Mesothelial cell of epicardium (in vitro differentiated cells): ENCODE results near the gene ANO2. TPM values are rescaled to one million over a fixed set of nuclear protein-coding genes. Genes with fewer than 3 reads are reported as not detected.

ENCODE experiments used
- DNase-seq, 2 experiments: peaks; one replicate each; pipeline ENCODE4 v3.0.0; 2021; ENCODE audit warnings: low spot score in 2 of 2; ENCODE audit not compliant: unreplicated experiment in 2 of 2
- H3K27ac Mint-ChIP-seq: 2 replicates; pipeline ENCODE4 v1.8.0; 2021; ENCODE audit warnings: mixed read lengths
- H3K27me3 Mint-ChIP-seq: 2 replicates; pipeline ENCODE4 v1.8.0; 2021; ENCODE audit warnings: low read depth, mixed read lengths
- H3K36me3 Mint-ChIP-seq: 2 replicates; pipeline ENCODE4 v1.8.0; 2021; ENCODE audit warnings: mixed read lengths
- H3K4me1 Mint-ChIP-seq: 2 replicates; pipeline ENCODE4 v1.8.0; 2021; ENCODE audit warnings: mixed read lengths
- H3K4me3 Mint-ChIP-seq: 2 replicates; pipeline ENCODE4 v1.8.0; 2021; ENCODE audit warnings: mild to moderate bottlenecking, moderate library complexity, mixed read lengths
- H3K9me3 Mint-ChIP-seq: 2 replicates; pipeline ENCODE4 v1.8.0; 2021; ENCODE audit warnings: mixed read lengths
- total RNA-seq: library from RNA; stranded (reverse); gene quantifications from 3 replicates; pipeline ENCODE4 v1.2.1, GENCODE V29; 2021
- TF ChIP-seq, protein P1 (sequence below): fragments of 200-600 bp; sonication (generic); IDR thresholded peaks from one replicate; pipeline ENCODE4 v1.5.0; 2021; ENCODE audit warnings: antibody characterized with exemption; ENCODE audit not compliant: unreplicated experiment

Gene ANO2
- total RNA-seq, 1 donor from 2014 or later = 6.3 TPM

DNA sequence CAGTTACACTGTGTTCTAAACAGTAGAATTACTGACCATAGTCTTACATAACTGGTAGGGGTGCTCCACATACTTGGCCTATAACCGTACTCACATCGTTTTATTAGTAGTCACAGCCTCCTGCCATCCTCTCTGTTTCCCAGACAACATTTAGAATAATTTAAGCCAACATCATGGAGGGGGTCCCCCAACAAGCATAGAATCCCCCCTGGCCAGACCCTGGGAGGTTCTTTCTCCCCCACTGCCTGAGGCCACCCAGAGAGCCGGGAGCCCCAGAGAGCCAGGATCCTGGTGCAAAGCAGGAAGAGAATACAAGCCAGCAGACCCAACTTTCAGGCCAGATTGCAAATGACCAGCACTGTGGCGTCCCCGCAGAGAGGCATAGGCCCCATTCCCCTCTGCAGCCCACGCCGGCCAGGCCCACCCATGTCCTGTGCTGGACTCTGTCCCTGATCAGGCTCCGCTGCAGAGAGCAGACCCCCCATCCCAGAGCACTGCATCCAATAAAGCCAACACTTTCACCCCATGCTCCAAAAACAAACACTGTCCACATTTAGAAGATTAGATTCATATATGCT, 317.9 kb downstream of the ANO2 start:
- Mint-ChIP-seq H3K4me3 (no peak overlapping the region), H3K36me3 (no peaks in the 10 kb centered on the region), H3K27me3 (peaks cover 13% of the 10 kb centered on the region), H3K27ac (no peak overlapping the region), H3K9me3 (no peaks in the 10 kb centered on the region), H3K4me1 (no peaks in the 10 kb centered on the region)
- no peak for DNase-seq
- TF ChIP-seq, protein P1, sequence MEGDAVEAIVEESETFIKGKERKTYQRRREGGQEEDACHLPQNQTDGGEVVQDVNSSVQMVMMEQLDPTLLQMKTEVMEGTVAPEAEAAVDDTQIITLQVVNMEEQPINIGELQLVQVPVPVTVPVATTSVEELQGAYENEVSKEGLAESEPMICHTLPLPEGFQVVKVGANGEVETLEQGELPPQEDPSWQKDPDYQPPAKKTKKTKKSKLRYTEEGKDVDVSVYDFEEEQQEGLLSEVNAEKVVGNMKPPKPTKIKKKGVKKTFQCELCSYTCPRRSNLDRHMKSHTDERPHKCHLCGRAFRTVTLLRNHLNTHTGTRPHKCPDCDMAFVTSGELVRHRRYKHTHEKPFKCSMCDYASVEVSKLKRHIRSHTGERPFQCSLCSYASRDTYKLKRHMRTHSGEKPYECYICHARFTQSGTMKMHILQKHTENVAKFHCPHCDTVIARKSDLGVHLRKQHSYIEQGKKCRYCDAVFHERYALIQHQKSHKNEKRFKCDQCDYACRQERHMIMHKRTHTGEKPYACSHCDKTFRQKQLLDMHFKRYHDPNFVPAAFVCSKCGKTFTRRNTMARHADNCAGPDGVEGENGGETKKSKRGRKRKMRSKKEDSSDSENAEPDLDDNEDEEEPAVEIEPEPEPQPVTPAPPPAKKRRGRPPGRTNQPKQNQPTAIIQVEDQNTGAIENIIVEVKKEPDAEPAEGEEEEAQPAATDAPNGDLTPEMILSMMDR = no peak

DNA sequence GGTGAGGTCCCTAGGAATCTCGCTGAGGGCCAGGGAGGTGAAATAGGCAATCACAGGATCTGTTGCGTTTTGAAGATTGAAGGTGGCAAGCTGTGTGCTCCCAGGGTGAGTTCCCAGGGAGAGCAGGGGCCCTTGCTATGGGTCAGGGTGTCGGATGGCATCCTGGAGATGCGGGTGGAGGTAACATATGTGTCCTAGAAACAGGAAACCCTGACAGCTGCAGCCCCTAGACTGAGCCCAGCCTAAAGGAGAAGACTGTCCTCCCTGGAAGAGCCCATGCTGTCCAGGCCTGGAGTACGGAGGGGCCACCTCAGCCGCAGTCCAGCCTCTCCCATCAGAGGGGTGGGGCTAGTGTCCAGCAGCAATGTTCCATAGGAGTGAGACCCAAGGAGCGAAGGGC, 318.9 kb downstream of the ANO2 start:
- Mint-ChIP-seq H3K36me3 (no peaks in the 10 kb centered on the region), H3K27me3 (peaks cover 8% of the 10 kb centered on the region), H3K9me3 (no peaks in the 10 kb centered on the region), H3K4me3 (no peak overlapping the region), H3K27ac (no peak overlapping the region), H3K4me1 (no peaks in the 10 kb centered on the region)
- TF ChIP-seq, protein P1 = no peak
- DNase-seq = no peak

DNA sequence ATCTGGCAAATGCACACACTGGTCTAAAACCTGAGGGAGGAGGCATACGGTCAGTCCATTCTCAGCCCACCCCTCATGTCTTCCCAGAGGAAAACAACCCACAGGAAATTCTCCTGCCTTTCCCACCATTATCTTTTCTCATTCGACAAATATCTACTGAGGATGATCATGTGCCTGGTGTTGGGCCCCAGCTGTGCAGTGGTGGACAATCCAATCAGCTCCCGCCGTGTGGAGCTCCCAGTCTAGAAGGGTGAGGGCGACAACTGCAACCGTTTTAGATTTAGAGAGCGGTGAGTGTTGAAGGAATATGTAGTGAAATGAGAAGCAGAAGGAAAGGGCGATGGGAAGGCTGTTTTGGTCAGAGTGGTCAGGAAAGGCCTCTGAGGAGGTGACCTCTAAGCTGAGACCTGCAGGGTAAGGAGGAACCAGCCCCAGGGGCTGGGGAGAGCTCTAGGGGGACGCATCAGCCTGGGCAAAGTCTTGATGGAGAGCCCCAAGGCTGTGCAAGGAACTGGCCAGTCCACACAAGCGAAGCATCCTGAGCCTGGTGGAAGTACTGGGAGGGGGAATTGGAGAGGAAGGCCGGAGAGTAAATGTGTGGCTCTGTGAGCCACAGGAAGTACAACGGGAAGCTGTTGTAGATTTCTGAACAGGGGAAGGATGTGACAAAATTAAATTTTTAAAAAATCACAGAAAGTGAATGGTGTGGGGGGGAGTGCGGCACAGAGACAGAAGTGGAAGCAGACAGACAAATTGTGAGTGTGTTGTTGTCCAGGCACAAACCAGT, 320.4 kb downstream of the ANO2 start:
- DNase-seq = no peak
- Mint-ChIP-seq H3K27ac (no peak overlapping the region), H3K9me3 (no peaks in the 10 kb centered on the region), H3K4me1 (no peaks in the 10 kb centered on the region), H3K36me3 (no peaks in the 10 kb centered on the region), H3K4me3 (no peak overlapping the region), H3K27me3 (peaks cover 8% of the 10 kb centered on the region)
- TF ChIP-seq, protein P1 = no peak

DNA sequence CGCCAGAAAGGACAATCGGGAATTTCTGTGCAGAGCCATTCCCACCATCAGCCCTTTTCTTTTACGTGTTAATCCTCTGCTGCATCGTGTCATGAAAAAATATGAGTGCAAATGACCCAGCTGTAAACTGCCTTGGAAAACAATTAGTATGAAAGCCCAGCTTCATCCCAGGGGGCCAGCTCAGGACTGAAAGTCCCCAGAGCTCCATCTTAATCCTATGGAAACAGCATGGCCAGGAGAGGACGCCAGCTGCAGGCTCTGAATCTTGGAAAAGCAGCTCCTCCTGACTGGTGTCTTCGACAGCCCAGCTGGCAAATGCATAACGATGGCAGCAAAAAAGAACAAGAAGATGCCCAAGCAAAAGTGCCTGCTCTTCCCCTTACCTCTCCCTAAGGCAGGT, 321.6 kb downstream of the ANO2 start:
- Mint-ChIP-seq H3K27me3 (peaks cover 8% of the 10 kb centered on the region), H3K4me1 (no peaks in the 10 kb centered on the region), H3K9me3 (no peaks in the 10 kb centered on the region), H3K4me3 (no peak overlapping the region), H3K36me3 (no peaks in the 10 kb centered on the region), H3K27ac (no peak overlapping the region)
- TF ChIP-seq, protein P1 = no peak
- DNase-seq = no peak

DNA sequence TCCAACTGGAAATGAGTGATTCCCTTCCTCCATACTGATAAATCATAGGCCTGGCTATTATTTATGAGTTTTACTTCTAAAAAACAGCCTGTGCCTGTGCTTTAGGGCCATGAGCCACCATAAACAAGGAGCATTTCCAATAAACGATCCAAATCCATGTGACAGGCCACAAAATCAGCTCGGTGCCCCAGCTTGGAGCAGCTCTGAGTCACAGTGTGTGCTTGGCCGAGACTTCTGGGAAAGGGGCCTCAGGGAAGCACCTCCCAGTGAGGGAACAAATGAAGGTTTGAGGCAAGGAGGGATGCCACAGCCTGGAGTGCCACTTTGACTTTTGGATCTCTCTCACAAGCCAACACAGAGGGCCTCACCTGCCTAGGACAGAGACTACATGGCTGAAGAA, 322.8 kb downstream of the ANO2 start:
- no peak overlapping the region for H3K4me3 Mint-ChIP-seq
- no peaks in the 10 kb centered on the region for H3K9me3 Mint-ChIP-seq
- H3K27me3 Mint-ChIP-seq = peaks cover 8% of the 10 kb centered on the region
- TF ChIP-seq, protein P1 = no peak
- no peak overlapping the region for H3K27ac Mint-ChIP-seq
- no peaks in the 10 kb centered on the region for H3K36me3 Mint-ChIP-seq
- no peak for DNase-seq
- no peaks in the 10 kb centered on the region for H3K4me1 Mint-ChIP-seq
